ENCODE measurements around the gene TSPYL4. TPM values are rescaled to one million over a fixed set of nuclear protein-coding genes. Genes with fewer than 3 reads are reported as not detected.

TSPYL4 gene
- 10 to 100 TPM; 40.8 to 52.5 (median 45.9) TPM for total RNA-seq (2021; fragmentation: NEBNext Ultra II Directional; extraction: Animal tissue kit (Norgen Biotek cat#: 25700))
- long read RNA-seq, full-length matches to known transcripts = 8 of 8 reads
- long read RNA-seq, partial matches to known transcripts = 0 of 8 reads
- long read RNA-seq, other reads (novel, unspliced or antisense) = 0 of 8 reads

- Mint-ChIP-seq H3K4me3 (no peak within 1 kb of the TSS), H3K4me1 (ENCODE audit: low read depth) (peaks cover 7% of the 10 kb centered on the region), H3K27me3 (ENCODE audit: insufficient read depth) (no peaks in the 10 kb centered on the region), H3K27ac (no peak within 1 kb of the TSS), H3K9me3 (no peaks in the 10 kb centered on the region; the same call in 1 of the 2 replicates), H3K36me3 (ENCODE audit: low read depth) (peaks cover 24% of the 10 kb centered on the region)
- DNase-seq = peak; percentile 94
- TF ChIP-seq CTCF (IDR thresholded peaks at IDR 0.05) = no peak; the same call in 1 of the 2 replicates
Measured at GRCh38 chr6:116253505-116254296, at the start of gene TSPYL4. TSS of gene TSPYL4 (minus strand) at chr6:116254075. CDS start at chr6:116254008, 67 bp downstream.

GRCh38 chr6:116301104-116301503 lies 47.2 kb upstream of the TSPYL4 start:
- Mint-ChIP-seq H3K27ac (no peak overlapping the region), H3K4me3 (no peak overlapping the region), H3K36me3 (ENCODE audit: low read depth) (peaks cover 6% of the 10 kb centered on the region; the same call in 1 of the 2 replicates), H3K4me1 (ENCODE audit: low read depth) (0 out of 2 replicates have a peak, but pooled peaks cover 5% of the 10 kb centered on the region), H3K9me3 (peaks cover 5% of the 10 kb centered on the region), H3K27me3 (ENCODE audit: insufficient read depth) (no peaks in the 10 kb centered on the region)
- DNase-seq = no peak
- TF ChIP-seq CTCF (IDR thresholded peaks at IDR 0.05) = no peak

GRCh38 chr6:116300566-116300965 lies 46.7 kb upstream of the TSPYL4 start:
- Mint-ChIP-seq H3K36me3 (ENCODE audit: low read depth) (peaks cover 6% of the 10 kb centered on the region; the same call in 1 of the 2 replicates), H3K27ac (no peak overlapping the region), H3K9me3 (peaks cover 5% of the 10 kb centered on the region), H3K27me3 (ENCODE audit: insufficient read depth) (no peaks in the 10 kb centered on the region), H3K4me3 (no peak overlapping the region), H3K4me1 (ENCODE audit: low read depth) (0 out of 2 replicates have a peak, but pooled peaks cover 5% of the 10 kb centered on the region)
- no peak for TF ChIP-seq CTCF (IDR thresholded peaks at IDR 0.05)
- no peak for DNase-seq

GRCh38 chr6:116298973-116299372 lies 45.1 kb upstream of the TSPYL4 start:
- Mint-ChIP-seq H3K36me3 (ENCODE audit: low read depth) (peaks cover 6% of the 10 kb centered on the region; the same call in 1 of the 2 replicates), H3K27me3 (ENCODE audit: insufficient read depth) (no peaks in the 10 kb centered on the region), H3K4me1 (ENCODE audit: low read depth) (0 out of 2 replicates have a peak, but pooled peaks cover 5% of the 10 kb centered on the region), H3K9me3 (peaks cover 5% of the 10 kb centered on the region), H3K27ac (no peak overlapping the region), H3K4me3 (no peak overlapping the region)
- no peak for DNase-seq
- TF ChIP-seq CTCF (IDR thresholded peaks at IDR 0.05) = no peak

GRCh38 chr6:116298273-116298672 lies 44.4 kb upstream of the TSPYL4 start:
- Mint-ChIP-seq H3K36me3 (ENCODE audit: low read depth) (peaks cover 6% of the 10 kb centered on the region; the same call in 1 of the 2 replicates), H3K27me3 (ENCODE audit: insufficient read depth) (no peaks in the 10 kb centered on the region), H3K4me3 (no peak overlapping the region), H3K27ac (no peak overlapping the region), H3K9me3 (peaks cover 5% of the 10 kb centered on the region), H3K4me1 (ENCODE audit: low read depth) (0 out of 2 replicates have a peak, but pooled peaks cover 5% of the 10 kb centered on the region)
- DNase-seq = no peak
- TF ChIP-seq CTCF (IDR thresholded peaks at IDR 0.05) = no peak
